Activated CD4-positive, alpha-beta T cell treated with anti-CD3 and anti-CD28 coated beads for 36 hours (primary cell): ENCODE measurements around the gene RHEB. TPM values are rescaled to one million over a fixed set of nuclear protein-coding genes. Genes with fewer than 3 reads are reported as not detected.
"Not testable (repeated sequence)": the region's sequence is repeated elsewhere in the genome, so short reads cannot be mapped to it uniquely, and the experiment has no call there.

Source experiments
- ATAC-seq: fragments of 200-7000 bp; cut with Tn5 transposase; one replicate; pipeline ENCODE4 v1.10.0; 2021; ENCODE audit warnings: mild to moderate bottlenecking, moderate library complexity
- CTCF ChIA-PET: fragments of 350-600 bp; sonication (Branson Sonifier 250); formaldehyde crosslinking; loops from one replicate; lab custom pipeline; 2021; ENCODE audit warnings: antibody characterized with exemption; lab: Charles Lee
- POLR2A ChIA-PET: fragments of 350-600 bp; sonication (Branson Sonifier 250); formaldehyde crosslinking; loops from one replicate; lab custom pipeline; 2021; ENCODE audit warnings: antibody characterized with exemption, inconsistent platforms; lab: Charles Lee
- DNase-seq: peaks from one replicate; pipeline ENCODE4 v3.0.0-alpha.2; 2020
- H3K27ac Mint-ChIP-seq: one replicate; pipeline ENCODE4 v1.8.0; 2021; ENCODE audit warnings: mixed read lengths
- H3K27me3 Mint-ChIP-seq: one replicate; pipeline ENCODE4 v1.8.0; 2021; ENCODE audit warnings: mixed read lengths
- H3K36me3 Mint-ChIP-seq: one replicate; pipeline ENCODE4 v1.8.0; 2021; ENCODE audit warnings: low read depth, mixed read lengths
- H3K4me1 Mint-ChIP-seq: one replicate; pipeline ENCODE4 v1.8.0; 2021; ENCODE audit warnings: mixed read lengths
- H3K4me3 Mint-ChIP-seq: one replicate; pipeline ENCODE4 v1.8.0; 2021; ENCODE audit warnings: mild to moderate bottlenecking, moderate library complexity, mixed read lengths
- H3K9me3 Mint-ChIP-seq: one replicate; pipeline ENCODE4 v1.8.0; 2021; ENCODE audit warnings: low read depth, mixed read lengths
- intact Hi-C, 2 experiments: fragments of 100-400 bp; cut with DNase I in 1 of 2; cut with micrococcal nuclease in 1 of 2; formaldehyde crosslinking; loops; one replicate each; pipeline versions ENCODE4 v1.14.2 to v1.15.1; 2022 to 2024; cut with DNase I, micrococcal nuclease
- total RNA-seq, 2 experiments: library from RNA; stranded (reverse); gene quantifications; one replicate each; pipeline ENCODE4 v1.2.3, GENCODE V29; 2021

RHEB gene
- total RNA-seq, 2 experiments from 2014 or later = 42.8 to 43.0 TPM

- H3K4me1 Mint-ChIP-seq = peaks cover 6% of the 10 kb centered on the region
- ChIA-PET CTCF (no interaction called here), POLR2A (no interaction called here)
- no peaks in the 10 kb centered on the region for H3K27me3 Mint-ChIP-seq
- H3K27ac Mint-ChIP-seq = no peak overlapping the region
- no peaks in the 10 kb centered on the region for H3K36me3 Mint-ChIP-seq
- ATAC-seq (no peak), DNase-seq (no peak)
- intact Hi-C loops = no loop called here
- no peaks in the 10 kb centered on the region for H3K9me3 Mint-ChIP-seq
- H3K4me3 Mint-ChIP-seq = no peak overlapping the region
These were observed 4.6 kb upstream of the RHEB start for GRCh38 chr7:151524331-151524730.

- ChIA-PET POLR2A (interaction anchor here (0.6 to 1.3 kb wide), 4 partner anchors 18 to 583 kb away, joined by 3 to 6 read pairs (median 4); no protein-coding TSS in a partner anchor), CTCF (interaction anchor here (0.5 to 1.1 kb wide), 2 partner anchors 72 to 262 kb away, joined by 3 read pairs; no protein-coding TSS in a partner anchor)
- peaks cover 8% of the 10 kb centered on the region for H3K36me3 Mint-ChIP-seq
- peak overlapping the region; percentile 84 for H3K4me3 Mint-ChIP-seq
- intact Hi-C loops = loop anchor here in 1 of 2 experiments (1.0 to 2.0 kb wide), 3 partner anchors 112 to 356 kb away; partner anchors contain the start of gene PRKAG2
- ATAC-seq (no peak), DNase-seq (peak; percentile 66)
- H3K27me3 Mint-ChIP-seq = no peaks in the 10 kb centered on the region
- peak overlapping the region; percentile 97 for H3K27ac Mint-ChIP-seq
- H3K4me1 Mint-ChIP-seq = peaks cover 28% of the 10 kb centered on the region
- H3K9me3 Mint-ChIP-seq = no peaks in the 10 kb centered on the region
These were observed 945 bp upstream of the RHEB start for GRCh38 chr7:151520419-151521261.

- not testable (repeated sequence) for H3K36me3 Mint-ChIP-seq, H3K9me3 Mint-ChIP-seq, H3K27me3 Mint-ChIP-seq
- peak overlapping the region; percentile 84 for H3K4me3 Mint-ChIP-seq
- POLR2A ChIA-PET = interaction anchor here (0.6 to 1.3 kb wide), 3 partner anchors 19 to 158 kb away, joined by 3 to 6 read pairs (median 4); no protein-coding TSS in a partner anchor
- peaks cover 41% of the 10 kb centered on the region for H3K4me1 Mint-ChIP-seq
- ATAC-seq (peak; percentile 59), DNase-seq (peak; percentile 75)
- CTCF ChIA-PET = interaction anchor here (0.6 kb wide), 1 partner anchor 11 kb away, joined by 3 read pairs; no protein-coding TSS in a partner anchor
- peak overlapping the region; percentile 95 for H3K27ac Mint-ChIP-seq
- intact Hi-C loops = loop anchor here (1.0 to 10.0 kb wide), 10 partner anchors 47 to 946 kb away; partner anchors contain the start of genes ABCF2 (in 1 of the 2), CHPF2 (in 1 of the 2) and GALNT11 (in 1 of the 2)
These were observed 539 bp downstream of the RHEB start for GRCh38 chr7:151518947-151519764.

GRCh38 chr7:151518105-151518946 lies 1.4 kb downstream of the RHEB start:
- H3K27me3 Mint-ChIP-seq = no peaks in the 10 kb centered on the region
- ATAC-seq (peak; percentile 34), DNase-seq (peak; percentile 84)
- intact Hi-C loops = loop anchor here (2.0 to 10.0 kb wide), 8 partner anchors 46 to 946 kb away; partner anchors contain the start of genes CHPF2 (in 1 of the 2) and GALNT11 (in 1 of the 2)
- peak overlapping the region; percentile 84 for H3K4me3 Mint-ChIP-seq
- peak overlapping the region; percentile 93 for H3K27ac Mint-ChIP-seq
- H3K4me1 Mint-ChIP-seq = peaks cover 50% of the 10 kb centered on the region
- CTCF ChIA-PET = interaction anchor here (0.8 kb wide), 2 partner anchors 83 to 167 kb away, joined by 3 to 4 read pairs; no protein-coding TSS in a partner anchor
- no peaks in the 10 kb centered on the region for H3K9me3 Mint-ChIP-seq
- peaks cover 10% of the 10 kb centered on the region for H3K36me3 Mint-ChIP-seq
- POLR2A ChIA-PET = interaction anchor here (0.6 to 1.0 kb wide), 6 partner anchors 8 to 449 kb away, joined by 3 to 6 read pairs (median 3); no protein-coding TSS in a partner anchor

- Mint-ChIP-seq H3K9me3 (no peaks in the 10 kb centered on the region), H3K36me3 (peaks cover 10% of the 10 kb centered on the region), H3K4me3 (peak overlapping the region; percentile 84), H3K27me3 (no peaks in the 10 kb centered on the region), H3K4me1 (peaks cover 55% of the 10 kb centered on the region), H3K27ac (peak overlapping the region; percentile 93)
- intact Hi-C loops = loop anchor here (2.0 to 10.0 kb wide), 8 partner anchors 45 to 947 kb away; partner anchors contain the start of genes CHPF2 (in 1 of the 2) and GALNT11 (in 1 of the 2)
- no peak for DNase-seq
- no peak for ATAC-seq
- ChIA-PET CTCF (interaction anchor here (0.8 kb wide), 2 partner anchors 82 to 166 kb away, joined by 3 to 4 read pairs; no protein-coding TSS in a partner anchor), POLR2A (interaction anchor here (0.6 to 1.0 kb wide), 5 partner anchors 8 to 240 kb away, joined by 3 to 6 read pairs (median 3); no protein-coding TSS in a partner anchor)
These were observed 2.0 kb downstream of the RHEB start for GRCh38 chr7:151517601-151518104.

- Mint-ChIP-seq H3K27me3 (no peaks in the 10 kb centered on the region), H3K36me3 (peaks cover 10% of the 10 kb centered on the region), H3K4me3 (no peak overlapping the region), H3K9me3 (no peaks in the 10 kb centered on the region), H3K4me1 (peaks cover 71% of the 10 kb centered on the region), H3K27ac (no peak overlapping the region)
- intact Hi-C loops = loop anchor here (2.0 to 10.0 kb wide), 5 partner anchors 43 to 950 kb away; no protein-coding TSS in a partner anchor
- ATAC-seq (no peak), DNase-seq (no peak)
- CTCF ChIA-PET = interaction anchor here (0.7 to 1.6 kb wide), 6 partner anchors 10 to 67 kb away, joined by 3 to 9 read pairs (median 3); no protein-coding TSS in a partner anchor
- POLR2A ChIA-PET = no interaction called here
These were observed 4.5 kb downstream of the RHEB start for GRCh38 chr7:151515276-151515565.

- H3K4me1 Mint-ChIP-seq = peaks cover 74% of the 10 kb centered on the region
- DNase-seq = no peak
- no peak overlapping the region for H3K27ac Mint-ChIP-seq
- ChIA-PET POLR2A (no interaction called here), CTCF (interaction anchor here (0.7 to 1.2 kb wide), 3 partner anchors 9 to 53 kb away, joined by 3 to 5 read pairs (median 4); no protein-coding TSS in a partner anchor)
- H3K4me3 Mint-ChIP-seq = no peak overlapping the region
- intact Hi-C loops = loop anchor here (2.0 to 10.0 kb wide), 5 partner anchors 42 to 950 kb away; no protein-coding TSS in a partner anchor
- no peak for ATAC-seq
- H3K36me3 Mint-ChIP-seq = peaks cover 10% of the 10 kb centered on the region
- H3K27me3 Mint-ChIP-seq = no peaks in the 10 kb centered on the region
- H3K9me3 Mint-ChIP-seq = no peaks in the 10 kb centered on the region
These were observed 5.0 kb downstream of the RHEB start for GRCh38 chr7:151514461-151515275.

GRCh38 chr7:151513133-151513532 lies 6.6 kb downstream of the RHEB start:
- DNase-seq (no peak), ATAC-seq (no peak)
- ChIA-PET POLR2A (interaction anchor here (0.6 to 0.7 kb wide), 2 partner anchors 30 to 927 kb away, joined by 3 read pairs; no protein-coding TSS in a partner anchor), CTCF (interaction anchor here (1.7 kb wide), 1 partner anchor 13 kb away, joined by 3 read pairs; no protein-coding TSS in a partner anchor)
- H3K4me3 Mint-ChIP-seq = no peak overlapping the region
- intact Hi-C loops = loop anchor here in 1 of 2 experiments (10.0 kb wide), 1 partner anchor 952 kb away; no protein-coding TSS in a partner anchor
- H3K9me3 Mint-ChIP-seq = no peaks in the 10 kb centered on the region
- H3K36me3 Mint-ChIP-seq = peaks cover 10% of the 10 kb centered on the region
- H3K27me3 Mint-ChIP-seq = no peaks in the 10 kb centered on the region
- H3K27ac Mint-ChIP-seq = no peak overlapping the region
- peaks cover 79% of the 10 kb centered on the region for H3K4me1 Mint-ChIP-seq

- intact Hi-C loops = loop anchor here in 1 of 2 experiments (10.0 kb wide), 1 partner anchor 952 kb away; no protein-coding TSS in a partner anchor
- H3K36me3 Mint-ChIP-seq = peaks cover 7% of the 10 kb centered on the region
- ChIA-PET CTCF (interaction anchor here (1.7 kb wide), 1 partner anchor 12 kb away, joined by 3 read pairs; no protein-coding TSS in a partner anchor), POLR2A (interaction anchor here (0.7 kb wide), 1 partner anchor 31 kb away, joined by 3 read pairs; no protein-coding TSS in a partner anchor)
- H3K4me1 Mint-ChIP-seq = peaks cover 76% of the 10 kb centered on the region
- DNase-seq = no peak
- H3K4me3 Mint-ChIP-seq = no peak overlapping the region
- no peak for ATAC-seq
- no peaks in the 10 kb centered on the region for H3K9me3 Mint-ChIP-seq
- peak overlapping the region; percentile 44 for H3K27ac Mint-ChIP-seq
- no peaks in the 10 kb centered on the region for H3K27me3 Mint-ChIP-seq
These were observed 7.3 kb downstream of the RHEB start for GRCh38 chr7:151512353-151512752.
